ENCODE data around the gene PRRT1B.

DNA sequence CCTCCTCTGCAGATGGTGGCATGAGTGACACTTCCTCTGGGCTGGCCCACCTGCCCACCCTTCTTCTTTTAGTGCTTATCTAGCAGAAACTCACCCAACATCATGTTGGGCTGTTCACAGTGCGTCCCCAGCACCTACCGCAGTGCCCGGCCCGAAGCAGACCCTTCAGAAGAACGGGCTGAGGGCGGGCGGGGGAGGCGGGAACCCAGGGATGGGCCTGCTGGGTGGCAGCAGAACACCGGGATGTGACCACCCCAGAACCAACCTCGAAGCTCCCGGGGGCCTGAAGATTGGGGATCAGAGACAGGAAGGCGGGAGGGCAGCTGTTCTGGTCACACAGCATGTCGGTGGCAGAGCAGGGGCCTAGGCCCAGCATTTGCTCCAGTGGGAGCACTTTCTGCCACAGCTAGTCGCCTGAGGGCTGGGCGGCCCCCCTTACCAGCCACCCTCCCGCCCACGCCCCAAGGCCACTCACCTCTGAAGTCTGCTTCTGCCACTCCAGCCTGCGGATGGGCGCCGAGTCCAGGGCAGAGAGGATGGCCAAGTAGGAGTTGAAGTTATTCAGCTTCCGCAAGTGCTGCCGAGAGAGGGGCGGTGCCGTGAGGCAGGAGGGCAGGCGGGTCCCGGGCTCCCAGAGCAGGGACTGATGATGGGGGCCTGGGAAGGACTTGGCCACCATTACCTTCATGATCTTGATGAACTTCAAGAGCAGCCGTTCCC is 38.7 kb downstream of the PRRT1B start:
- TF ChIP-seq, protein P1, sequence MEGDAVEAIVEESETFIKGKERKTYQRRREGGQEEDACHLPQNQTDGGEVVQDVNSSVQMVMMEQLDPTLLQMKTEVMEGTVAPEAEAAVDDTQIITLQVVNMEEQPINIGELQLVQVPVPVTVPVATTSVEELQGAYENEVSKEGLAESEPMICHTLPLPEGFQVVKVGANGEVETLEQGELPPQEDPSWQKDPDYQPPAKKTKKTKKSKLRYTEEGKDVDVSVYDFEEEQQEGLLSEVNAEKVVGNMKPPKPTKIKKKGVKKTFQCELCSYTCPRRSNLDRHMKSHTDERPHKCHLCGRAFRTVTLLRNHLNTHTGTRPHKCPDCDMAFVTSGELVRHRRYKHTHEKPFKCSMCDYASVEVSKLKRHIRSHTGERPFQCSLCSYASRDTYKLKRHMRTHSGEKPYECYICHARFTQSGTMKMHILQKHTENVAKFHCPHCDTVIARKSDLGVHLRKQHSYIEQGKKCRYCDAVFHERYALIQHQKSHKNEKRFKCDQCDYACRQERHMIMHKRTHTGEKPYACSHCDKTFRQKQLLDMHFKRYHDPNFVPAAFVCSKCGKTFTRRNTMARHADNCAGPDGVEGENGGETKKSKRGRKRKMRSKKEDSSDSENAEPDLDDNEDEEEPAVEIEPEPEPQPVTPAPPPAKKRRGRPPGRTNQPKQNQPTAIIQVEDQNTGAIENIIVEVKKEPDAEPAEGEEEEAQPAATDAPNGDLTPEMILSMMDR (conservative IDR thresholded peaks at IDR 0.05 in 1 of 2, IDR thresholded peaks at IDR 0.05 in 1 of 2; ENCODE audit: low read depth in 1 of 2, low read length in 2 of 2): no peak
- TF ChIP-seq EZH2 (IDR thresholded peaks at IDR 0.05; ENCODE audit: low read length, missing control alignments): no peak

Data from fibroblast of lung (primary cell).